Midbrain (tissue), 1 donor: ENCODE data around the gene IDNK.

Experiments
- DNase-seq: peaks from one replicate; lab custom pipeline; 2025; lab: John Stamatoyannopoulos, UW

IDNK gene

DNA sequence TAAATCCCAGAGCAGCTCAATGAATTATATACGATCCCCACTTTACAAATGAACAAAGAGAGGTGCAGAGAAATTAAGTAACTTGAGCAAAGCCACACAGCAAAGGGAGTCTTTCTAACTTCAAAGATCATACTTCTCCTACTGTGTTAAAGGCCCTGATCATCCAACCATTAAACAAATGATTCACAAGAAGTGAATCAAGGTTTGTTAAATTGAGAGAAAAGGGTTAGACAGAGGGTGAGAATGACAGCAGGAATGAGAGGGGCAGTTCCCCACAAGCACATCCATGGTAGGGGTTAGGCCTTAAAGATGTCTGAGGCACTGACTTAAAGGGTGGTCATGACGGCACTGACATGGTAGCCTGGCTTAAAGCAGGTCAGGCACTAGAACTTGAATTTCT is 10.7 kb downstream of the IDNK start:
- DNase-seq: no peak

DNA sequence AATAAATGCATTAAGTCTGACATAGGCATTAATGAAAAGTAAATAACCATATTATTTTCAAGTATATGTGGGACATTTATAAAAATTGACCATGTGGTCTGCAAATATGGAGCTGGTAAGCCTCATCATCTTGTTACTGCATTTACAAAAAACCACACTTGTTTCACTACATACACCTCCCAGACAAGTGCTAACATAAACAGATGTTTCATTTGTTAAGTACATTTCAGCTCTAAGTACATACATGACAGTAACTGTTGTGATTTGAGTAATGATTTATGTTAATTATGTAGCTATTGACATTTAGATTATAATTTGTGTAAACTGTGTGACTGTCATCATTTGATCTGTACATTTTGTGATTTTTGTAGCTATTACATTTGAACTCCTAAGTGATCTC is 13.9 kb downstream of the IDNK start:
- no peak for DNase-seq

- DNase-seq: no peak
Observed at GRCh38 chr9:83637389-83637788, 14.4 kb downstream of the IDNK start.

- DNase-seq: no peak
Observed at GRCh38 chr9:83639266-83639665, 16.3 kb downstream of the IDNK start.

GRCh38 chr9:83642793-83643192 is 19.9 kb downstream of the IDNK start:
- no peak for DNase-seq

DNA sequence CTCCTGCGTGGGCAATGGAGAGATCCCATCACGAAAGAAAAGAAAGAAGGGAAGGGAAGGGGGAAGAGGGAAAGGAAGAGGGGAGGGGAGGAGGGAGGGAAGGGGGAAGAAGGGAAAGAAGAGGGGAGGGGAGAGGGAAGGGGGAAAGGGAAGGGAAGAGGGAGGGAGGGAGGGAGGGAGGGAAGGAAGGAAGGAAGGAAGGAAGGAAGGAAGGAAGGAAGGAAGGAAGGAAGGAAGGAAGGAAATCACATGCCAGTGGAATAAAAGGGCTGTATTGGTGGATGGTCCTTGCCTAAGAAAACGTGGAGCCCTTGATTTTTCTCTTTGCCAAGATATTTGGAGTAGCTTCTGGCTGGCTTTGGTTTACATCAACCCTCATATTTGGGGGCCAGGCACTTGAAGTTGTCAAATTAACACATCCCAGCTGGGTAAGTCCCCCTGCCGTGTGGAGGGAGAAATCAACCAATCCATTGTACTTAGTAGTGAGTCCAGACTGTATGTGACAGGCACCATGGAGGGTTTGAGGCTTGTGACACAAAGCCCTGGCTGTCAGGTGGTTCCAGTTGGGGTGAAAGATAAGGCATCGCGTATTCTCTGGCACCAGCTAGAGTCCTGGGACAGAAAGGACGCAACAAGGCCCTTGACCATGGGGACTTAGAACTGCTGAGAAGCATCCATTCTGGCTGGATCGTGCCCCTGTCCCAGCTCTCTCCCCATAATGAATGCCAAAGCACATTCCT is 23.7 kb downstream of the IDNK start:
- DNase-seq: no peak

DNA sequence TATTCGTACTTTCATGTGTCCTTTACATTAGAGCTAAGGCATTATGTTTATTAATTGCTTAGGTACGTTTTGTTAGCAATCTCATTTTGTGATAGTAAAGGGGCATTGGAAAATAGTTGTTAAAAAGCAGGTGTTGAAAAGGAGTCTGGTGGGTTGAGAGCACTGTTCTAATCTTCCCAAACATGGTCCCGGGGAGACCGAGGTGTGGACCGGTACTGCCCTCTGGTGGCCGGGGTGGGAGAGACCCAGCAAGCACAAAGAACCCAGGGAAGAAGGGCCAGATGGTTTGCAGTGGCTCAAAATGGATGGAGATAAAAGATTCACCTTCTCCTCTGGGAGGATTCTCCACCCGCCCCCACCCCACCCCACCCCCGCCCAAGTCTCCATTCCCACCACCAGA is 26.1 kb downstream of the IDNK start:
- DNase-seq: peak; percentile 28

DNA sequence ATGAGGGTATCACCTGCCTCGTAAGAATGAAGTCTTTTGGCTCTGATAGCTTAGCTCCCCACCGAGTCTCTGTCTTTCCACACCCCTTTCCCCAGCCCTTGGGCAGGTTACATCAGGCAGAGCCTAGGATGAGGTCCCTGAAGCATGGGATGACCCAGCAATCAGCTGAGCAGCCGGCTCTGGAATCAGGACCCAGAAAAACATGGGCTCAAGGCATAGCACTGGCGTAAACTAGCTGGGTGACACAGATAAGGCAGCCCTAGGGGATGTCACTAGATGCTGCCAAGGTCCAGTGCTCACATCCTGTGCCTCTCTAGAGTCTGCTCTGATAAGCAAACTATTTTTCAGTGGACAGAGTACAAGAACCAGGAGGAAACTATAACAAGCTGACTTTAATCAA is 26.6 kb downstream of the IDNK start:
- DNase-seq: no peak

- DNase-seq: no peak
Observed at GRCh38 chr9:83651558-83651957, 28.6 kb downstream of the IDNK start.

- DNase-seq: no peak
Observed at GRCh38 chr9:83652433-83652832, 29.5 kb downstream of the IDNK start.

DNA sequence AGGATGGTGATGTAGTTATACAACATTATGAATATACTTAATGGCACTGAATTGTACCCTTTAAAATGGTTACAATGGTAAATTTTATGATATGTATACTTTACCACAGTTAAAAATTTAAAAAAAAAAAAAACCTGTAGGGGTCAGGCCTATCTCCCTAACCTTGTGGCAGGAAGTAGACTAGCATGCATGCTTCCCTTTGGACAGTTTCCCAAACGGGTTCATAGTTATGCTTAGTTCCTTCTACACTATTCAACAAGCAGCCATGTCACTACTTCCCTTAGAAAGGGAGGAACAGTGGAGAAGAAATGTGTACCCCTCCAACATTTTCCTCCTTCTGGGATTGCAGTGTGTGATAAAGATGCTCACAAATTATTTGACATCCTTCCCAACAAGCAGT is 32.5 kb downstream of the IDNK start:
- DNase-seq: no peak

DNA sequence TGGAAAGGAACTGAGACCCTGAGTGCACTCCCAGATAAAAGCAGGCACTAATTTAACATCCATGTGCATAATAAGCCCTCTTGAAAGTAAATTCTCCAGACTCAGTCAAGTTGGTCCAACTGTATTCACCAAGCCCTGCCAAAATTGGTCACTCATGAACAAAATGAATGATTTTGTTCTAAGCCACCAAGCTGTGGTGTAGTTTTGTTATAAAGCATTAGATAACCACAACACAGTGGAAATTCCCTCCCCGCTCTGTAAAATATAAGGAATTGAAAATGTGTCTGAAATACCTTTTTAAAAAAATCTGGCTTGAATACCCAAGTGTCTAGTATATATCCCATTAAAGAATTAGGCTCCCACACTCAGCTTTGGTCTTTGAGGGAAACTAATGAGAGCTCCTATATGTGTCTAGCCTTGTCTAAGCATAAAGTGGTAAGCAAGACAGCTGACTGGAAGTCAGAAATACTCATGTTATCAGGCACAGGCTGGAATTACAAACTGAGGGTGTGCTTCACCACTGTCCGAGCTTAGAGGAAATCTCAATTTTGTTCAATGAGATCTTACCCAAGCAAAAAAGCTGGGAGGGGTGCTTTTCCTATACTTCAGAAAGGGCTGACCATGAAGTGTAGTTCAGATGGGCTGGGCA is 33.2 kb downstream of the IDNK start:
- DNase-seq: no peak

DNA sequence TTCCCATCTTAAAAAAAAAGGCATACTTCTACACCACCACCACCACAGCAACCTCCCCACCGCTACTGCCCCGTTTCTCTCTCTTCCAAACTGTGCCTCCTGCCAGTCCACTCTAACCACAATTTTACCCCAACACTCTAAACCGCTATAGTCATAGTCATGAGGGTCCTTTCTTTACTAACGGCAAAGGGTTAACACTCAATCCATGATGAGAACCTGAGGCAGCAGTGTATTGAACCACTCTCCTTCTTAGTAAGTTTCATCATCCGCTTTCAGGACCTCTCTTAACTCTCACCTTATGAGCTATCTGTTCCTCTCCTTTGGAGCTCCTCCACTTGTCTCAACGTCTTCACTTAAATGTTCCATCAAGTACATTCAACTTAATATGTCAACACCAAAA is 34.0 kb downstream of the IDNK start:
- DNase-seq: no peak

DNA sequence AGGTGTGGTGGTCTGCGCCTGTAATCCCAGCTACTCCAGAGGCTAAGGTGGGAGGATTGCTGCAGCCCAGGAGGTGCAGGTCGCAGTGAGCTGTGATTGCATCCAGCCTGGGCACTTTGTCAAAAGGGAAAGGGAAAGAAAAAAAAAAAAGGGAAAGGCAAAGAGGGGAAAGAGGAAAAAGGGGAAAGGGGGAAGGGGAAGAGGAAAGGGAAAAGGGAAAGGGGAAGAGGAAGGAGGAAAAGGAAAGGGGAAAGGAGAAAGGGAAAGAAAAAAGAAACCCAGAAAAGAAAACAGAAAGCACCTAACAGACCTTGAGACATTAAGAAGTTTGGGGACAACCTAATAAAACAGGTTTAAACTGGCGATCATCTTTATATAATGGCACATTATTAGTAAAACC is 40.0 kb downstream of the IDNK start:
- DNase-seq: no peak

- no peak for DNase-seq
Observed at GRCh38 chr9:83665580-83666200, 42.7 kb downstream of the IDNK start.

DNA sequence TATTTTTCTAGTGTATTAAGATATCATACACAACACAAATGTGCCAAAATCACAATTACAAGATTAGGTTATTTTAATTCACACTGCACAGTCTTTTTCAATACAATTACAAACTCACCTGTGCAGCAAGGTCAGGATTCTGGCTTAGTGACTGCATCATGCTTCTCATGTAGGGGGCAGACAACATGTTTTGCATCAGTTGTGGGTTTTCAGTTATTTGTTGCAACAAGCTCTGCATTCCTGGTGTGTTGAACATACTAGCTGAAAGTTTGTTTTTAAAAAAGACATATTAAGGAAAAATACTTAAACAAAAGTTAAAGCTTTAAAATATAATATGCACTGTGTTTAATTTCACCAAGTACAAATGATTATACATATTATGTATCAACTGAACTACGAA is 46.1 kb downstream of the IDNK start:
- DNase-seq: no peak

- no peak for DNase-seq
Observed at GRCh38 chr9:83670381-83670780, 47.4 kb downstream of the IDNK start.

DNA sequence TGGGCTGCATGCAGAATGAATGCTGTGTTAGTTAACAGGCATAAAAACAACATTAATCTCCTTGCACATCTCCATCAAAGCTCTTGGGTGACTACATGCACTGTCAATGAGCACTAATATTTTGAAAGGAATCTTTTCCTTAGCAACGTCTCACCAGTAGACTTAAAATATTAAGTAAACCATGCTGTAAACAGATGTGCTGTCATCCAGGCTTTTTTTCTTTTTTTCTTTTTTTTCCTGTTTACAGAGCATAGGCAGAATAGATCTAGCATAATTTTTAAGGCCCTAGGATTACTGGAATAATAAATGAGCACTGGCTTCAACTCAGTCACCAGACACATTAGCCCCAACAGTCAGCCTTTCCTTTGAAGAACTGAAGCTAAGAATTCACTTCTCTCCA is 48.5 kb downstream of the IDNK start:
- no peak for DNase-seq

- no peak for DNase-seq
Observed at GRCh38 chr9:83675466-83675865, 52.5 kb downstream of the IDNK start.

DNA sequence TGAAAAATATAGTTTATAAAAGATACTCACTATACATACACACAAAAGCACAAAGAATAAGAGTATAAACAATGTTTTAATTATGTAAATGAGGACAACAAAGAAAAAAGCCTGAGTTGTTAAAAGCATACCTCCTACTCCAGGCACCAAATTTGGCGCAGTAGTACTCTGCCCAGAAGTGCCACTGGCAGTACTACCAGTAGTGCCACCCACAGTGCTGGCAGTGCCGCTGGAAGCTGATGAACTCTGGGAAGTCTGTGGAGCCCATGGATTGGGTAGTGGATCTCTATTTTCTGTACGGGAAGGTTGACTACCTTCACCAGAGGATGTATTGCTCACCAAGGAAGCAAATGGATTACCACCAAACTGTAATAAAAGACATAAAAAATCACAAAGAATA is 54.7 kb downstream of the IDNK start:
- no peak for DNase-seq

DNA sequence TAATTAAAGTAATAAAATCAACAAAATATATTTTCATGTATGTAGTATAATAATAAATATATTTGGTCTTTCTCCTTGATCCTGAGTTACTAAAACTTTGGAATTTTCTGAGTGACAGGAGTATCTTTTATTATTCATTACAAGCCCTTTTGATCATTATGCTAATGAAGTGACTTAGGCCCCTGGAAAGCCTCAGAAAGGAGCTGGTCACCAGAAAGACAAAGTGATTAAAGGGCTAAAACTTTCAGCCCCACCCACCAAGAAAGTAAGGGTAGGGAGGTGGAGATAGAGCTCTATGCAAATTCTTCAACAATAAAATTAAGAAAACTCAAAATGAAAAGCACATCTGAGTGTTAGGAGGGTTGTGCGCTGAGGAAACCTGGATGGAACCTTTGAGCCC is 57.3 kb downstream of the IDNK start:
- no peak for DNase-seq

GRCh38 chr9:83681490-83681889 is 58.5 kb downstream of the IDNK start:
- no peak for DNase-seq

- no peak for DNase-seq
Observed at GRCh38 chr9:83688921-83689320, 66.0 kb downstream of the IDNK start.

- DNase-seq: no peak
Observed at GRCh38 chr9:83691492-83691891, 68.5 kb downstream of the IDNK start.
